Endothelial cell of umbilical vein (primary cell): ENCODE results near the gene TPTE2. TPM values are rescaled to one million over a fixed set of nuclear protein-coding genes. Genes with fewer than 3 reads are reported as not detected.

ENCODE experiments used
- BruUV-seq: library from RNA; stranded (reverse); fragments of 400-500 nt; replicated peaks from 2 replicates; lab custom pipeline; 2021; lab: Mats Ljungman, UMichigan
- CTCF ChIA-PET: fragments of 300-600, 350-600 bp; sonication (Branson Sonifier 250); formaldehyde crosslinking; loops from one replicate; lab custom pipeline; 2021; ENCODE audit warnings: antibody characterized with exemption, inconsistent platforms; lab: Charles Lee
- POLR2A ChIA-PET: fragments of 300-600, 350-600 bp; sonication (Branson Sonifier 250); formaldehyde crosslinking; loops from one replicate; lab custom pipeline; 2021; ENCODE audit warnings: antibody characterized with exemption, inconsistent platforms; lab: Charles Lee
- DNase-seq: peaks from one replicate; pipeline ENCODE4 v3.0.0-alpha.2; 2011; ENCODE audit warnings: low read depth, low spot score
- FAIRE-seq: peaks from 2 replicates; lab custom pipeline; 2011; peaks lifted over from hg19 to GRCh38; lab: Jason Lieb, UNC
- H2AFZ ChIP-seq: 2 replicates; pipeline ENCODE4 v1.6.0; 2012; ENCODE audit warnings: low read depth, low read length, control low read depth, inconsistent platforms
- H3K27ac ChIP-seq: 2 replicates; pipeline ENCODE4 v1.5.1; 2011; ENCODE audit warnings: low read depth, mild to moderate bottlenecking, control low read depth, low read length, moderate library complexity; ENCODE audit not compliant: insufficient read depth
- H3K27me3 ChIP-seq, 2 experiments: 2 replicates each; pipeline versions ENCODE4 v1.6.0 to v1.6.1; 2011; ENCODE audit warnings: low read length in 2 of 2, mixed read lengths in 1 of 2; ENCODE audit not compliant: control insufficient read depth in 2 of 2, insufficient read depth in 2 of 2
- H3K36me3 ChIP-seq, 2 experiments: 2 replicates in 1 of 2; 3 replicates in 1 of 2; pipeline ENCODE4 v1.5.1; 2011; ENCODE audit warnings: low read length in 2 of 2, mild to moderate bottlenecking in 1 of 2, moderate library complexity in 1 of 2; ENCODE audit not compliant: control insufficient read depth in 2 of 2, insufficient read depth in 2 of 2; ENCODE audit errors: extremely low read depth in 1 of 2
- H3K4me1 ChIP-seq: 3 replicates; pipeline ENCODE4 v1.5.1; 2011; ENCODE audit warnings: mild to moderate bottlenecking, low read length; ENCODE audit not compliant: control insufficient read depth, insufficient read depth; ENCODE audit errors: extremely low read depth
- H3K4me2 ChIP-seq: 2 replicates; pipeline ENCODE4 v1.6.1; 2011; ENCODE audit warnings: low read length, control low read depth, mixed read lengths; ENCODE audit not compliant: insufficient read depth
- H3K4me3 ChIP-seq, 3 experiments: fragments of 200-600 bp in 1 of 3; sonication (generic), shearing (Covaris generic) in 1 of 3; replicated peaks in 1 of 3; 2 replicates each; pipeline ENCODE4 v1.5.1; 2011 to 2016; ENCODE audit warnings: control low read depth in 3 of 3, low read length in 3 of 3, mild to moderate bottlenecking in 2 of 3, inconsistent platforms in 1 of 3, low read depth in 1 of 3, moderate library complexity in 1 of 3; ENCODE audit not compliant: insufficient read depth in 1 of 3
- H3K79me2 ChIP-seq: 2 replicates; pipeline ENCODE4 v1.6.0; 2012; ENCODE audit warnings: low read length, inconsistent platforms; ENCODE audit not compliant: control insufficient read depth, insufficient read depth
- H3K9ac ChIP-seq: replicated peaks from 2 replicates; pipeline ENCODE3; 2011; ENCODE audit warnings: low read length, control low read depth; ENCODE audit not compliant: insufficient read depth; ENCODE audit errors: extremely low read depth
- H3K9me1 ChIP-seq: replicated peaks from 3 replicates; pipeline ENCODE4 v1.6.0; 2011; ENCODE audit warnings: mild to moderate bottlenecking, low read length; ENCODE audit not compliant: control insufficient read depth, insufficient read depth; ENCODE audit errors: extremely low read depth
- H3K9me3 ChIP-seq: replicated peaks from 2 replicates; pipeline ENCODE4 v1.5.1; 2012; ENCODE audit warnings: low read length, inconsistent platforms; ENCODE audit not compliant: control insufficient read depth, insufficient read depth
- H4K20me1 ChIP-seq: replicated peaks from 2 replicates; pipeline ENCODE3; 2011; ENCODE audit warnings: mild to moderate bottlenecking, low read length; ENCODE audit not compliant: control insufficient read depth, insufficient read depth; ENCODE audit errors: extremely low read depth
- CTCF ChIP-seq, 2 donors: IDR thresholded peaks; 1 replicate in 1 of 2; 2 replicates in 1 of 2; pipeline ENCODE4 v1.5.1; 2011; ENCODE audit warnings: low read length in 2 of 2, mild to moderate bottlenecking in 2 of 2, moderate library complexity in 2 of 2, control low read depth in 1 of 2, inconsistent platforms in 1 of 2, low read depth in 1 of 2; ENCODE audit not compliant: insufficient read depth in 1 of 2; ENCODE audit errors: extremely low read depth in 1 of 2
- EZH2 ChIP-seq: IDR thresholded peaks from 2 replicates; pipeline ENCODE4 v1.6.1; 2012; ENCODE audit warnings: borderline replicate concordance, low read depth, mild to moderate bottlenecking, moderate library complexity, low read length, inconsistent platforms; ENCODE audit not compliant: severe bottlenecking
- FOS ChIP-seq: IDR thresholded peaks from 2 replicates; pipeline ENCODE4 v1.6.1; 2011; ENCODE audit warnings: mild to moderate bottlenecking, low read length, moderate library complexity, borderline replicate concordance; ENCODE audit not compliant: insufficient read depth
- GATA2 ChIP-seq: IDR thresholded peaks from 2 replicates; pipeline ENCODE4 v1.7.0; 2011; ENCODE audit warnings: low read depth, mild to moderate bottlenecking, moderate library complexity, mixed read lengths, low read length; ENCODE audit not compliant: insufficient read length, insufficient read depth
- JUN ChIP-seq: IDR thresholded peaks from 2 replicates; pipeline ENCODE4 v1.6.1; 2011; ENCODE audit warnings: borderline replicate concordance, low read depth; ENCODE audit not compliant: insufficient read length, insufficient read depth
- MAX ChIP-seq: IDR thresholded peaks from 2 replicates; pipeline ENCODE4 v1.6.1; 2011; ENCODE audit not compliant: insufficient read depth, insufficient read length
- MYC ChIP-seq: IDR thresholded peaks from one replicate; pipeline ENCODE4 v1.6.1; 2011; ENCODE audit warnings: mild to moderate bottlenecking, low read depth, low read length
- POLR2A ChIP-seq: IDR thresholded peaks from 2 replicates; pipeline ENCODE4 v1.6.1; 2012; ENCODE audit warnings: low read depth, mild to moderate bottlenecking, control low read depth, low read length
- POLR2AphosphoS5 ChIP-seq: IDR thresholded peaks from 2 replicates; pipeline ENCODE4 v1.6.1; 2012; ENCODE audit warnings: low read depth, mild to moderate bottlenecking, control low read depth, low read length, moderate library complexity; ENCODE audit not compliant: insufficient read depth
- dilution Hi-C: fragments of 300-500 bp; cut with MboI; formaldehyde crosslinking; loops from one replicate; pipeline ENCODE4 v1.15.0; 2019; ENCODE audit warnings: low sequenced_read_pairs; ENCODE audit not compliant: extremely low pct_ligation_motif_present
- intact Hi-C: fragments of 100-400 bp; cut with micrococcal nuclease; formaldehyde crosslinking; loops from one replicate; pipeline ENCODE4 v1.10.0; 2022
- polyA plus RNA-seq, 4 experiments: library from polyadenylated mRNA; depleted of rRNA in 3 of 4; stranded (reverse) in 3 of 4; unstranded in 1 of 4; fragments of >200 nt; gene quantifications; 2 replicates each; pipeline versions ENCODE4 v1.2.1 to v1.2.3, GENCODE V29; 2011 to 2012; ENCODE audit warnings: missing spikeins in 1 of 4
- total RNA-seq: library from RNA; stranded (reverse); gene quantifications from 2 replicates; pipeline ENCODE4 v1.2.3, GENCODE V29; 2021

The TPTE2 gene
- total and polyA plus RNA-seq, 2 donors (not counting 3 experiments of a cell fraction or from before 2014, with no cell fraction given), result not detected

- TF ChIP-seq POLR2A, result no peak
- TF ChIP-seq MYC, result no peak
- TF ChIP-seq FOS, result no peak
- TF ChIP-seq CTCF (IDR thresholded peaks at IDR 0.05; ENCODE audit: extremely low read depth in 1 of 2, insufficient read depth in 1 of 2, low read depth in 1 of 2, low read length in 2 of 2), result no peak
- TF ChIP-seq MAX, result no peak
- no peak for TF ChIP-seq JUN
- TF ChIP-seq POLR2AphosphoS5, result no peak
- TF ChIP-seq GATA2, result no peak
- TF ChIP-seq EZH2, result no peak
- H3K9ac ChIP-seq, result no peak overlapping the region
- ChIA-PET CTCF (no interaction called here), POLR2A (no interaction called here)
- intact Hi-C loops (no loop called here), dilution Hi-C loops (no loop called here)
- no peaks in the 10 kb centered on the region for H3K36me3 ChIP-seq
- BruUV-seq, result no TSS peak
- no peak overlapping the region for H3K4me3 ChIP-seq
- no peak for FAIRE-seq
- H3K9me3 ChIP-seq, result no peaks in the 10 kb centered on the region
- no peak for DNase-seq
- H3K9me1 ChIP-seq, result no peaks in the 10 kb centered on the region
- no peak overlapping the region for H3K4me2 ChIP-seq
- peaks cover 6% of the 10 kb centered on the region for H3K79me2 ChIP-seq
- H3K4me1 ChIP-seq, result peaks cover 5% of the 10 kb centered on the region
- no peaks in the 10 kb centered on the region for H3K27me3 ChIP-seq
- no peak overlapping the region for H3K27ac ChIP-seq
- no peak overlapping the region for H2AFZ ChIP-seq
- no peaks in the 10 kb centered on the region for H4K20me1 ChIP-seq
These were observed 45.4 kb upstream of the TPTE2 start for GRCh38 chr13:19606737-19607136.
